ENCODE data around the gene WHRN. TPM values are rescaled to one million over a fixed set of nuclear protein-coding genes. Genes with fewer than 3 reads are reported as not detected.

The WHRN gene
- total and polyA plus RNA-seq, 2 donors from 2014 or later = 4.4 to 14.8 TPM

DNA sequence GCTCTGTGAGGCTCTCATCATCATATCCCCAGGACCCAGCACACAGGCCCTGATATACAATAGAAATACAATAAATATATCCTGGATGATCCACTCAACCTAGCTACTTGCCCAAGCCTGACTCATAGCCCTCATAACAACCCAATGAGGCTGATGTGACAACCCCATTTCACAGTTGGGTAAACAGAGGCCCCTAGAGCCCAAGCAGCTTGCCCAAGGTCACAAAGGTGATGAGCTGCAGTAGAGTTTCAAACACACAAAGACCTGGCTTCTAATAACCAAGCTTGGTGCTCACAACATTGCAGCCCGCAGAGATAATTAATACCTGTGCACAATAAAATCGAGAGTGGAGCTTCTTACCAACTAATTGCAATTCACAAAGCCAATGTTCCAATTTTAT, 114.3 kb downstream of the WHRN start:
- intact Hi-C loops (cut with DNase I) = no loop called here
- H3K36me3 ChIP-seq (ENCODE audit: control insufficient read depth in 2 of 3, insufficient read depth in 3 of 3, low read length in 3 of 3) = no peaks in the 10 kb centered on the region
- no peak for DNase-seq
- TF ChIP-seq, protein P1, sequence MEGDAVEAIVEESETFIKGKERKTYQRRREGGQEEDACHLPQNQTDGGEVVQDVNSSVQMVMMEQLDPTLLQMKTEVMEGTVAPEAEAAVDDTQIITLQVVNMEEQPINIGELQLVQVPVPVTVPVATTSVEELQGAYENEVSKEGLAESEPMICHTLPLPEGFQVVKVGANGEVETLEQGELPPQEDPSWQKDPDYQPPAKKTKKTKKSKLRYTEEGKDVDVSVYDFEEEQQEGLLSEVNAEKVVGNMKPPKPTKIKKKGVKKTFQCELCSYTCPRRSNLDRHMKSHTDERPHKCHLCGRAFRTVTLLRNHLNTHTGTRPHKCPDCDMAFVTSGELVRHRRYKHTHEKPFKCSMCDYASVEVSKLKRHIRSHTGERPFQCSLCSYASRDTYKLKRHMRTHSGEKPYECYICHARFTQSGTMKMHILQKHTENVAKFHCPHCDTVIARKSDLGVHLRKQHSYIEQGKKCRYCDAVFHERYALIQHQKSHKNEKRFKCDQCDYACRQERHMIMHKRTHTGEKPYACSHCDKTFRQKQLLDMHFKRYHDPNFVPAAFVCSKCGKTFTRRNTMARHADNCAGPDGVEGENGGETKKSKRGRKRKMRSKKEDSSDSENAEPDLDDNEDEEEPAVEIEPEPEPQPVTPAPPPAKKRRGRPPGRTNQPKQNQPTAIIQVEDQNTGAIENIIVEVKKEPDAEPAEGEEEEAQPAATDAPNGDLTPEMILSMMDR (IDR thresholded peaks at IDR 0.05; ENCODE audit: borderline replicate concordance, extremely low read depth, insufficient read depth) = no peak
- H3K4me3 ChIP-seq (ENCODE audit: low read length in 3 of 3) = no peak overlapping the region
- no peak overlapping the region for H3K27ac ChIP-seq (ENCODE audit: low read depth in 2 of 2, low read length in 2 of 2)
- no peaks in the 10 kb centered on the region for H3K9me3 ChIP-seq (ENCODE audit: control insufficient read depth in 2 of 3, insufficient read depth in 1 of 3, low read length in 3 of 3)
- H3K27me3 ChIP-seq (ENCODE audit: control insufficient read depth, insufficient read depth, low read length) = no peaks in the 10 kb centered on the region
- peaks cover 3 to 22% (median 7%) of the 10 kb centered on the region in 3 donors for H3K4me1 ChIP-seq (ENCODE audit: control insufficient read depth in 2 of 3, insufficient read depth in 2 of 3, low read depth in 1 of 3, low read length in 3 of 3)
- FAIRE-seq = no peak
- H3K9ac ChIP-seq (ENCODE audit: low read length in 3 of 3) = no peak overlapping the region

DNA sequence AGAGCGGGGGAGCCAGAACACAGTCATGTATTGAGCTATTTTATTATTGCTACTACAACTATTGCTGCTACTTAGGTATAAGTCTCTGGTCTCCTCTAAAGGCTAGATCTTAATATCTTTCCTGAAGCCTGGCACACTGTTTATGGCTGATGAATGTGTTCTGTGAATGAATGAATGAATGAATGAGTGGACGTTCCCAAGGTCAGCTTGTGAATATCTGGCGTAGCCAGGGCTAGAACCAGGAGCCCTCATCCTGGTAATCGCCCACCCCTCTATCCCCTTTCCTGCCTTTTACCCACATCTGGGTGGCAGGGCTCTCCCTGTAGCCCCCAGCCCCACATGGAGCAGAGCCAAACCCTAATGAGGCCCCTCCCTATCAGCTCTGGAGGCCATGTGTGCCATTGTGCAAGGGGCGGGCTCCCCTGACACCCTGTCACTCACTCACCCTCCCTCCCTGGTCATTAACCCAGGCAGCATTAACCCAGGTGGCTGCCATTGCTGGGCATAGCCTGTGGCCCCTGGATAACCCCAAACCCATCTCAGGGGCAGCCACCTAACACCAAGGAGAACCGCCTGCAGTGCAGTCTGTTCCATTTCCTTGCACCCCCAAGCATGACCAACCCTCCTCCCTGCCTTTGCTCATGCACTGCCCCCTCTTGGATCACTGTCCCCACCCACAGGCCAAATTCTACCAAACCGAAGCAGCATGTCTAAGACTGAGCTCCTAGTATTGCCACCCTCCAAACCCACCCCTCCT, 115.5 kb downstream of the WHRN start:
- FAIRE-seq (no peak), DNase-seq (peak in 3 of 5 donors; percentile 44 to 71 (median 63))
- H3K9ac ChIP-seq (ENCODE audit: low read length in 3 of 3) = no peak overlapping the region
- no peaks in the 10 kb centered on the region for H3K36me3 ChIP-seq (ENCODE audit: control insufficient read depth in 2 of 3, insufficient read depth in 3 of 3, low read length in 3 of 3)
- TF ChIP-seq, protein P1 (IDR thresholded peaks at IDR 0.05; ENCODE audit: borderline replicate concordance, extremely low read depth, insufficient read depth) = no peak
- no peak overlapping the region for H3K4me3 ChIP-seq (ENCODE audit: low read length in 3 of 3)
- H3K27me3 ChIP-seq (ENCODE audit: control insufficient read depth, insufficient read depth, low read length) = no peaks in the 10 kb centered on the region
- no peaks in the 10 kb centered on the region for H3K9me3 ChIP-seq (ENCODE audit: control insufficient read depth in 2 of 3, insufficient read depth in 1 of 3, low read length in 3 of 3)
- intact Hi-C loops (cut with DNase I) = no loop called here
- H3K27ac ChIP-seq (ENCODE audit: low read depth in 2 of 2, low read length in 2 of 2) = no peak overlapping the region
- peaks cover 3 to 24% (median 7%) of the 10 kb centered on the region in 3 donors for H3K4me1 ChIP-seq (ENCODE audit: control insufficient read depth in 2 of 3, insufficient read depth in 2 of 3, low read depth in 1 of 3, low read length in 3 of 3)

DNA sequence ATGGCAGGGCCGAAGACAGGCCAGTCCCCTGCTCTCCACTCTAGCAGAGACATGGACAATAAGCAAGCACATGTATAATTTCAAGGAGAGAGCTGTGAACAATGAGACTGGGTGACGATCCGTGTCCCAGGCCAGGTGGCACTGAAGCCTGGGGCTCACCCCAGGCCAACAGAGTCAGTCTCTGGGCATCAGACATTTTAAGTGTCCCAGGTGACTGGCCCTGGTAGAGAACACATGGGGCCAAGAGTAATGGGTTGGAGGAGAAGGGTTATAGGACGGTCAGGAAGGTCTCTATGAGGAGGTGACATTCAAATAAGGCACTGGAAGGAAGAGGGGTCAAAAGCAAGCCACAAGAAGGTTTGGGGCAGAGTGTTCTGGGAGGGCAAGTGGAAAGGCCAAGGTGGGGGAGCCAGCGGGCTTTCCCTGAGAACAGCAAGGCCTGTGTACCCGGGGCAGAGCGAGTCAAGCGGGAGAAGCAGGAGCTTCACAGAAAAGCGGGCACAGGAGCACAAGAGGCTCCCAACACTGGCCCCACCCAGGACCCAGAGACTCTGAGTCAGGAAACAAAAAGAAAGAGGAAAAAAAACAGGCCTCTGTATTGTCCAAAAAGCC, 116.4 kb downstream of the WHRN start:
- DNase-seq (no peak), FAIRE-seq (no peak)
- Histone ChIP-seq H3K27me3 (ENCODE audit: control insufficient read depth, insufficient read depth, low read length) (no peaks in the 10 kb centered on the region), H3K9ac (ENCODE audit: low read length in 3 of 3) (peak overlapping the region in 1 of 3 donors; percentile 89), H3K4me1 (ENCODE audit: control insufficient read depth in 2 of 3, insufficient read depth in 2 of 3, low read depth in 1 of 3, low read length in 3 of 3) (peaks cover 3 to 24% (median 7%) of the 10 kb centered on the region in 3 donors), H3K36me3 (ENCODE audit: control insufficient read depth in 2 of 3, insufficient read depth in 3 of 3, low read length in 3 of 3) (no peaks in the 10 kb centered on the region), H3K27ac (ENCODE audit: low read depth in 2 of 2, low read length in 2 of 2) (peak overlapping the region in 1 of 2 donors; percentile 78), H3K9me3 (ENCODE audit: control insufficient read depth in 2 of 3, insufficient read depth in 1 of 3, low read length in 3 of 3) (no peaks in the 10 kb centered on the region), H3K4me3 (ENCODE audit: low read length in 3 of 3) (no peak overlapping the region)
- intact Hi-C loops (cut with DNase I) = no loop called here
- TF ChIP-seq, protein P1 (IDR thresholded peaks at IDR 0.05; ENCODE audit: borderline replicate concordance, extremely low read depth, insufficient read depth) = no peak

All from kidney (tissue), 14 donors.